Keratinocyte (primary cell): ENCODE data around the gene DTX3. TPM values are rescaled to one million over a fixed set of nuclear protein-coding genes. Genes with fewer than 3 reads are reported as not detected.

ENCODE experiments used
- DNase-seq: peaks from one replicate; pipeline ENCODE4 v3.0.0-alpha.2; 2011; ENCODE audit warnings: low read depth, missing footprints, low spot score
- FAIRE-seq: peaks from 2 replicates; lab custom pipeline; 2011; peaks lifted over from hg19 to GRCh38; lab: Jason Lieb, UNC
- H2AFZ ChIP-seq: 2 replicates; pipeline ENCODE4 v1.6.0; 2012; ENCODE audit warnings: low read length, control low read depth, inconsistent platforms; ENCODE audit not compliant: control insufficient read depth
- H3K27ac ChIP-seq: 2 replicates; pipeline ENCODE4 v1.5.1; 2011; ENCODE audit warnings: low read length; ENCODE audit not compliant: control insufficient read depth, insufficient read depth
- H3K27me3 ChIP-seq: 3 replicates; pipeline ENCODE4 v1.6.0; 2011; ENCODE audit warnings: low read length; ENCODE audit not compliant: control insufficient read depth, insufficient read depth; ENCODE audit errors: extremely low read depth
- H3K36me3 ChIP-seq, 2 experiments: 2 replicates in 1 of 2; 3 replicates in 1 of 2; pipeline ENCODE4 v1.5.1; 2011; ENCODE audit warnings: low read length in 2 of 2, mild to moderate bottlenecking in 1 of 2; ENCODE audit not compliant: control insufficient read depth in 2 of 2, insufficient read depth in 2 of 2; ENCODE audit errors: extremely low read depth in 1 of 2
- H3K4me1 ChIP-seq: 3 replicates; pipeline ENCODE4 v1.5.1; 2011; ENCODE audit warnings: low read length; ENCODE audit not compliant: control insufficient read depth, insufficient read depth; ENCODE audit errors: extremely low read depth
- H3K4me2 ChIP-seq: 3 replicates; pipeline ENCODE4 v1.6.0; 2011; ENCODE audit warnings: low read depth, low read length; ENCODE audit not compliant: control insufficient read depth, insufficient read depth; ENCODE audit errors: extremely low read depth
- H3K4me3 ChIP-seq, 3 experiments: fragments of 200-600 bp in 1 of 3; sonication (generic) in 1 of 3; 2 replicates in 2 of 3; 3 replicates in 1 of 3; pipeline ENCODE4 v1.5.1; 2011 to 2016; ENCODE audit warnings: low read length in 3 of 3, mild to moderate bottlenecking in 3 of 3, control low read depth in 2 of 3, inconsistent platforms in 1 of 3, low read depth in 1 of 3, mixed read lengths in 1 of 3, mixed run types in 1 of 3, moderate library complexity in 1 of 3; ENCODE audit not compliant: control insufficient read depth in 2 of 3, insufficient read depth in 2 of 3; ENCODE audit errors: extremely low read depth in 1 of 3
- H3K79me2 ChIP-seq: 2 replicates; pipeline ENCODE4 v1.6.0; 2012; ENCODE audit warnings: low read length; ENCODE audit not compliant: control insufficient read depth, insufficient read depth
- H3K9ac ChIP-seq: 3 replicates; pipeline ENCODE4 v1.6.0; 2011; ENCODE audit warnings: low read length; ENCODE audit not compliant: control insufficient read depth, insufficient read depth; ENCODE audit errors: extremely low read depth
- H3K9me1 ChIP-seq: 3 replicates; pipeline ENCODE4 v1.6.0; 2011; ENCODE audit warnings: low read length; ENCODE audit not compliant: control insufficient read depth, insufficient read depth; ENCODE audit errors: extremely low read depth
- H3K9me3 ChIP-seq: 2 replicates; pipeline ENCODE4 v1.5.1; 2012; ENCODE audit warnings: low read depth, low read length; ENCODE audit not compliant: control insufficient read depth
- H4K20me1 ChIP-seq: 3 replicates; pipeline ENCODE4 v1.6.0; 2011; ENCODE audit warnings: low read length; ENCODE audit not compliant: control insufficient read depth, insufficient read depth; ENCODE audit errors: extremely low read depth
- CTCF ChIP-seq, 3 experiments: IDR thresholded peaks in 1 of 3; conservative IDR thresholded peaks in 1 of 3; optimal IDR thresholded peaks in 1 of 3; 2 replicates in 2 of 3; 3 replicates in 1 of 3; pipeline versions ENCODE3 to v1.5.1; 2011; ENCODE audit warnings: low read length in 3 of 3, mild to moderate bottlenecking in 3 of 3, moderate library complexity in 2 of 3, control low read depth in 1 of 3, inconsistent platforms in 1 of 3; ENCODE audit not compliant: insufficient read depth in 2 of 3; ENCODE audit errors: extremely low read depth in 1 of 3
- EZH2 ChIP-seq: IDR thresholded peaks from one replicate; pipeline ENCODE4 v1.6.1; 2012; ENCODE audit warnings: inconsistent platforms, mild to moderate bottlenecking, low read length, moderate library complexity
- dilution Hi-C: fragments of 300-500 bp; cut with MboI; formaldehyde crosslinking; loops from one replicate; pipeline ENCODE4 v1.7.0; 2020; ENCODE audit warnings: low sequenced_read_pairs; ENCODE audit not compliant: extremely low pct_ligation_motif_present
- polyA plus RNA-seq, 5 experiments: library from polyadenylated mRNA; depleted of rRNA in 3 of 5; stranded (reverse) in 3 of 5; stranded (forward) in 1 of 5; unstranded in 1 of 5; fragments of >200 nt; gene quantifications; 1 replicate in 1 of 5; 2 replicates in 3 of 5; 3 replicates in 1 of 5; pipeline versions ENCODE4 v1.2.1 to v1.2.3, GENCODE V29; 2011 to 2012; ENCODE audit warnings: missing spikeins in 2 of 5, low read depth in 1 of 5, low replicate concordance in 1 of 5

Gene DTX3
- polyA plus RNA-seq, 1 donor (not counting 4 experiments of a cell fraction or from before 2014, with no cell fraction given), result 2.6 TPM

GRCh38 chr12:57629897-57630471, 25.4 kb downstream of the DTX3 start:
- H3K36me3 ChIP-seq, result no peaks in the 10 kb centered on the region
- no peak overlapping the region for H3K9ac ChIP-seq
- H3K4me1 ChIP-seq, result peaks cover 2% of the 10 kb centered on the region
- FAIRE-seq (no peak), DNase-seq (no peak)
- H3K27ac ChIP-seq, result no peak overlapping the region
- H4K20me1 ChIP-seq, result no peaks in the 10 kb centered on the region
- peaks cover 80% of the 10 kb centered on the region for H3K27me3 ChIP-seq
- no peaks in the 10 kb centered on the region for H3K79me2 ChIP-seq
- no peak for TF ChIP-seq EZH2
- TF ChIP-seq CTCF (optimal IDR thresholded peaks at IDR 0.05 in 1 of 3, IDR thresholded peaks at IDR 0.05 in 1 of 3, conservative IDR thresholded peaks at IDR 0.05 in 1 of 3; ENCODE audit: extremely low read depth in 1 of 3, insufficient read depth in 2 of 3, low read length in 3 of 3), result no peak
- no peak overlapping the region for H3K4me3 ChIP-seq
- H3K4me2 ChIP-seq, result no peak overlapping the region
- H3K9me3 ChIP-seq, result no peaks in the 10 kb centered on the region
- H3K9me1 ChIP-seq, result no peaks in the 10 kb centered on the region
- dilution Hi-C loops, result loop anchor here (10.0 kb wide), 1 partner anchor 55 kb away; no protein-coding TSS in a partner anchor
- H2AFZ ChIP-seq, result no peak overlapping the region

- Histone ChIP-seq H3K9ac (no peak overlapping the region), H3K36me3 (no peaks in the 10 kb centered on the region), H3K9me1 (no peaks in the 10 kb centered on the region), H3K4me2 (no peak overlapping the region), H3K79me2 (no peaks in the 10 kb centered on the region), H2AFZ (no peak overlapping the region), H3K9me3 (no peaks in the 10 kb centered on the region), H3K4me3 (no peak overlapping the region), H4K20me1 (no peaks in the 10 kb centered on the region), H3K27ac (no peak overlapping the region), H3K27me3 (peaks cover 76% of the 10 kb centered on the region), H3K4me1 (peaks cover 2% of the 10 kb centered on the region)
- TF ChIP-seq EZH2 (no peak), CTCF (optimal IDR thresholded peaks at IDR 0.05 in 1 of 3, IDR thresholded peaks at IDR 0.05 in 1 of 3, conservative IDR thresholded peaks at IDR 0.05 in 1 of 3; ENCODE audit: extremely low read depth in 1 of 3, insufficient read depth in 2 of 3, low read length in 3 of 3) (no peak)
- dilution Hi-C loops, result loop anchor here (10.0 kb wide), 1 partner anchor 56 kb away; no protein-coding TSS in a partner anchor
- FAIRE-seq, result no peak
- no peak for DNase-seq
Observed at GRCh38 chr12:57630891-57631433, 26.3 kb downstream of the DTX3 start.
